ENCODE data around the gene EML1. TPM values are rescaled to one million over a fixed set of nuclear protein-coding genes. Genes with fewer than 3 reads are reported as not detected.

Gene EML1
- total RNA-seq, 1 experiment from 2014 or later = 16.1 TPM

- TF ChIP-seq, protein P1, sequence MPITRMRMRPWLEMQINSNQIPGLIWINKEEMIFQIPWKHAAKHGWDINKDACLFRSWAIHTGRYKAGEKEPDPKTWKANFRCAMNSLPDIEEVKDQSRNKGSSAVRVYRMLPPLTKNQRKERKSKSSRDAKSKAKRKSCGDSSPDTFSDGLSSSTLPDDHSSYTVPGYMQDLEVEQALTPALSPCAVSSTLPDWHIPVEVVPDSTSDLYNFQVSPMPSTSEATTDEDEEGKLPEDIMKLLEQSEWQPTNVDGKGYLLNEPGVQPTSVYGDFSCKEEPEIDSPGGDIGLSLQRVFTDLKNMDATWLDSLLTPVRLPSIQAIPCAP (CRISPR knock-in tag; IDR thresholded peaks at IDR 0.05) = no peak
- TF ChIP-seq ETV6 (CRISPR knock-in tag; IDR thresholded peaks at IDR 0.05) (no peak), ELF4 (CRISPR knock-in tag; IDR thresholded peaks at IDR 0.05; ENCODE audit: low read depth) (no peak), EMX1 (CRISPR knock-in tag; IDR thresholded peaks at IDR 0.05) (no peak), AFF4 (CRISPR knock-in tag; IDR thresholded peaks at IDR 0.05; ENCODE audit: borderline replicate concordance) (no peak), E2F5 (CRISPR knock-in tag; IDR thresholded peaks at IDR 0.05) (no peak), CBFB (CRISPR knock-in tag; IDR thresholded peaks at IDR 0.05; ENCODE audit: low read depth) (no peak), ZBTB43 (CRISPR knock-in tag; IDR thresholded peaks at IDR 0.05) (no peak), TEAD4 (CRISPR knock-in tag; IDR thresholded peaks at IDR 0.05) (no peak), MAX (CRISPR knock-in tag; IDR thresholded peaks at IDR 0.05) (no peak), ERG (CRISPR knock-in tag; IDR thresholded peaks at IDR 0.05) (no peak), ZNF232 (CRISPR knock-in tag; IDR thresholded peaks at IDR 0.05) (no peak), ZNF219 (CRISPR knock-in tag; IDR thresholded peaks at IDR 0.05; ENCODE audit: borderline replicate concordance) (no peak)
- TF ChIP-seq, protein P2, sequence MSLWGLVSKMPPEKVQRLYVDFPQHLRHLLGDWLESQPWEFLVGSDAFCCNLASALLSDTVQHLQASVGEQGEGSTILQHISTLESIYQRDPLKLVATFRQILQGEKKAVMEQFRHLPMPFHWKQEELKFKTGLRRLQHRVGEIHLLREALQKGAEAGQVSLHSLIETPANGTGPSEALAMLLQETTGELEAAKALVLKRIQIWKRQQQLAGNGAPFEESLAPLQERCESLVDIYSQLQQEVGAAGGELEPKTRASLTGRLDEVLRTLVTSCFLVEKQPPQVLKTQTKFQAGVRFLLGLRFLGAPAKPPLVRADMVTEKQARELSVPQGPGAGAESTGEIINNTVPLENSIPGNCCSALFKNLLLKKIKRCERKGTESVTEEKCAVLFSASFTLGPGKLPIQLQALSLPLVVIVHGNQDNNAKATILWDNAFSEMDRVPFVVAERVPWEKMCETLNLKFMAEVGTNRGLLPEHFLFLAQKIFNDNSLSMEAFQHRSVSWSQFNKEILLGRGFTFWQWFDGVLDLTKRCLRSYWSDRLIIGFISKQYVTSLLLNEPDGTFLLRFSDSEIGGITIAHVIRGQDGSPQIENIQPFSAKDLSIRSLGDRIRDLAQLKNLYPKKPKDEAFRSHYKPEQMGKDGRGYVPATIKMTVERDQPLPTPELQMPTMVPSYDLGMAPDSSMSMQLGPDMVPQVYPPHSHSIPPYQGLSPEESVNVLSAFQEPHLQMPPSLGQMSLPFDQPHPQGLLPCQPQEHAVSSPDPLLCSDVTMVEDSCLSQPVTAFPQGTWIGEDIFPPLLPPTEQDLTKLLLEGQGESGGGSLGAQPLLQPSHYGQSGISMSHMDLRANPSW (CRISPR knock-in tag; conservative IDR thresholded peaks at IDR 0.05; ENCODE audit: low read depth) = no peak
- TF ChIP-seq, protein P3, sequence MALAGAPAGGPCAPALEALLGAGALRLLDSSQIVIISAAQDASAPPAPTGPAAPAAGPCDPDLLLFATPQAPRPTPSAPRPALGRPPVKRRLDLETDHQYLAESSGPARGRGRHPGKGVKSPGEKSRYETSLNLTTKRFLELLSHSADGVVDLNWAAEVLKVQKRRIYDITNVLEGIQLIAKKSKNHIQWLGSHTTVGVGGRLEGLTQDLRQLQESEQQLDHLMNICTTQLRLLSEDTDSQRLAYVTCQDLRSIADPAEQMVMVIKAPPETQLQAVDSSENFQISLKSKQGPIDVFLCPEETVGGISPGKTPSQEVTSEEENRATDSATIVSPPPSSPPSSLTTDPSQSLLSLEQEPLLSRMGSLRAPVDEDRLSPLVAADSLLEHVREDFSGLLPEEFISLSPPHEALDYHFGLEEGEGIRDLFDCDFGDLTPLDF (CRISPR knock-in tag; IDR thresholded peaks at IDR 0.05) = no peak
Measured at GRCh38 chr14:99755068-99755405, 38.2 kb upstream of the EML1 start (continued).

Data from WTC11 (cell line).